ENCODE results near the gene FGF19. TPM values are rescaled to one million over a fixed set of nuclear protein-coding genes. Genes with fewer than 3 reads are reported as not detected.

The FGF19 gene
- total RNA-seq, 1 experiment from 2014 or later: not detected

- no peaks in the 10 kb centered on the region for H3K27me3 ChIP-seq
- H3K4me3 ChIP-seq: no peak overlapping the region
- peaks cover 49% of the 10 kb centered on the region for H3K36me3 ChIP-seq
- DNase-seq: no peak
- H3K9me3 ChIP-seq: no peaks in the 10 kb centered on the region
These were observed 36.9 kb downstream of the FGF19 start for GRCh38 chr11:69666752-69667536.

- Histone ChIP-seq H3K27me3 (no peaks in the 10 kb centered on the region), H3K36me3 (peaks cover 43% of the 10 kb centered on the region), H3K4me3 (no peak overlapping the region), H3K9me3 (no peaks in the 10 kb centered on the region)
- no peak for DNase-seq
These were observed 37.6 kb downstream of the FGF19 start for GRCh38 chr11:69666261-69666660.

- H3K27me3 ChIP-seq: no peaks in the 10 kb centered on the region
- peaks cover 37% of the 10 kb centered on the region for H3K36me3 ChIP-seq
- no peaks in the 10 kb centered on the region for H3K9me3 ChIP-seq
- H3K4me3 ChIP-seq: no peak overlapping the region
- DNase-seq: no peak
These were observed 38.2 kb downstream of the FGF19 start for GRCh38 chr11:69665669-69666068.

GRCh38 chr11:69664901-69665300 lies 38.9 kb downstream of the FGF19 start:
- DNase-seq: no peak
- H3K4me3 ChIP-seq: no peak overlapping the region
- peaks cover 29% of the 10 kb centered on the region for H3K36me3 ChIP-seq
- no peaks in the 10 kb centered on the region for H3K27me3 ChIP-seq
- no peaks in the 10 kb centered on the region for H3K9me3 ChIP-seq

GRCh38 chr11:69664103-69664775 lies 39.6 kb downstream of the FGF19 start:
- no peak for DNase-seq
- Histone ChIP-seq H3K4me3 (no peak overlapping the region), H3K9me3 (no peaks in the 10 kb centered on the region), H3K27me3 (no peaks in the 10 kb centered on the region), H3K36me3 (peaks cover 22% of the 10 kb centered on the region)

- no peaks in the 10 kb centered on the region for H3K9me3 ChIP-seq
- no peaks in the 10 kb centered on the region for H3K27me3 ChIP-seq
- no peak for DNase-seq
- H3K4me3 ChIP-seq: no peak overlapping the region
- peaks cover 18% of the 10 kb centered on the region for H3K36me3 ChIP-seq
These were observed 40.5 kb downstream of the FGF19 start for GRCh38 chr11:69663326-69663725.

- Histone ChIP-seq H3K36me3 (peaks cover 13% of the 10 kb centered on the region), H3K4me3 (no peak overlapping the region), H3K9me3 (no peaks in the 10 kb centered on the region), H3K27me3 (no peaks in the 10 kb centered on the region)
- DNase-seq: no peak
These were observed 41.0 kb downstream of the FGF19 start for GRCh38 chr11:69662806-69663205.

GRCh38 chr11:69662021-69662698 lies 41.7 kb downstream of the FGF19 start:
- no peak overlapping the region for H3K4me3 ChIP-seq
- H3K27me3 ChIP-seq: no peaks in the 10 kb centered on the region
- DNase-seq: no peak
- H3K9me3 ChIP-seq: no peaks in the 10 kb centered on the region
- peaks cover 6% of the 10 kb centered on the region for H3K36me3 ChIP-seq

- Histone ChIP-seq H3K27me3 (no peaks in the 10 kb centered on the region), H3K4me3 (no peak overlapping the region), H3K36me3 (peaks cover 2% of the 10 kb centered on the region; the same call in 1 of the 2 replicates), H3K9me3 (no peaks in the 10 kb centered on the region)
- no peak for DNase-seq
These were observed 42.5 kb downstream of the FGF19 start for GRCh38 chr11:69661413-69661715.

- no peaks in the 10 kb centered on the region for H3K27me3 ChIP-seq
- H3K9me3 ChIP-seq: no peaks in the 10 kb centered on the region
- no peak overlapping the region for H3K4me3 ChIP-seq
- peaks cover 2% of the 10 kb centered on the region; the same call in 1 of the 2 replicates for H3K36me3 ChIP-seq
- DNase-seq: no peak
These were observed 43.8 kb downstream of the FGF19 start for GRCh38 chr11:69660001-69660500.

- H3K9me3 ChIP-seq: no peaks in the 10 kb centered on the region
- peaks cover 2% of the 10 kb centered on the region for H3K36me3 ChIP-seq
- no peak for DNase-seq
- H3K27me3 ChIP-seq: no peaks in the 10 kb centered on the region
- no peak overlapping the region for H3K4me3 ChIP-seq
These were observed 44.2 kb downstream of the FGF19 start for GRCh38 chr11:69659591-69659990.

GRCh38 chr11:69658626-69659450 lies 45.0 kb downstream of the FGF19 start:
- no peak for DNase-seq
- Histone ChIP-seq H3K27me3 (no peaks in the 10 kb centered on the region), H3K9me3 (no peaks in the 10 kb centered on the region), H3K4me3 (no peak overlapping the region), H3K36me3 (peaks cover 9% of the 10 kb centered on the region)

GRCh38 chr11:69657911-69658625 lies 45.8 kb downstream of the FGF19 start:
- DNase-seq: no peak
- H3K27me3 ChIP-seq: no peaks in the 10 kb centered on the region

GRCh38 chr11:69657456-69657910 lies 46.3 kb downstream of the FGF19 start:
- H3K36me3 ChIP-seq: peaks cover 20% of the 10 kb centered on the region
- no peaks in the 10 kb centered on the region for H3K9me3 ChIP-seq
- no peaks in the 10 kb centered on the region for H3K27me3 ChIP-seq
- no peak overlapping the region for H3K4me3 ChIP-seq
- no peak for DNase-seq

More at GRCh38 chr11:69657911-69658625, 45.8 kb downstream of the FGF19 start:
- Histone ChIP-seq H3K4me3 (no peak overlapping the region), H3K36me3 (peaks cover 15% of the 10 kb centered on the region), H3K9me3 (no peaks in the 10 kb centered on the region)

GRCh38 chr11:69656536-69657455 lies 47.0 kb downstream of the FGF19 start:
- DNase-seq: no peak
- Histone ChIP-seq H3K36me3 (peaks cover 27% of the 10 kb centered on the region), H3K9me3 (no peaks in the 10 kb centered on the region), H3K4me3 (no peak overlapping the region), H3K27me3 (no peaks in the 10 kb centered on the region)
